H1 (cell line): ENCODE measurements around the gene ILF2. TPM values are rescaled to one million over a fixed set of nuclear protein-coding genes. Genes with fewer than 3 reads are reported as not detected.

ENCODE experiments used
- CTCF ChIA-PET: fragments of 300-600 bp; sonication (Branson Sonifier 250); formaldehyde crosslinking; loops from one replicate; lab custom pipeline; 2021; ENCODE audit not compliant: partially characterized antibody; lab: Charles Lee
- POLR2A ChIA-PET: fragments of 300-600 bp; sonication (Branson Sonifier 250); formaldehyde crosslinking; loops from one replicate; lab custom pipeline; 2021; ENCODE audit warnings: inconsistent platforms; ENCODE audit not compliant: partially characterized antibody; lab: Charles Lee
- DNase-seq, 2 experiments: peaks; one replicate each; pipeline versions ENCODE4 v3.0.0 to v3.0.0-alpha.2; 2010 to 2022; ENCODE audit warnings: low spot score in 2 of 2, low read depth in 1 of 2, mixed read lengths in 1 of 2
- FAIRE-seq: peaks from 2 replicates; lab custom pipeline; 2011; peaks lifted over from hg19 to GRCh38; lab: Jason Lieb, UNC
- H2AFZ ChIP-seq: 2 replicates; pipeline ENCODE4 v1.8.1; 2012; ENCODE audit warnings: low read length, inconsistent platforms
- H2AK5ac ChIP-seq: 2 replicates; pipeline ENCODE4 v1.6.1; 2013; ENCODE audit warnings: low read depth, low read length
- H2BK120ac ChIP-seq: replicated peaks from 2 replicates; pipeline ENCODE3; 2013; ENCODE audit warnings: low read depth, low read length, inconsistent platforms
- H2BK12ac ChIP-seq: 2 replicates; pipeline ENCODE4 v1.6.1; 2013; ENCODE audit warnings: low read depth, low read length
- H2BK15ac ChIP-seq: 2 replicates; pipeline ENCODE4 v1.6.1; 2013; ENCODE audit warnings: low read length
- H2BK20ac ChIP-seq: 2 replicates; pipeline ENCODE4 v1.6.1; 2013; ENCODE audit warnings: low read length
- H2BK5ac ChIP-seq: 2 replicates; pipeline ENCODE4 v1.6.1; 2013; ENCODE audit warnings: low read depth, low read length
- H3K14ac ChIP-seq: 2 replicates; pipeline ENCODE4 v1.6.1; 2013; ENCODE audit warnings: inconsistent platforms; ENCODE audit not compliant: insufficient read length
- H3K18ac ChIP-seq: 2 replicates; pipeline ENCODE4 v1.6.1; 2013; ENCODE audit warnings: low read length; ENCODE audit errors: extremely low read depth
- H3K23ac ChIP-seq: 2 replicates; pipeline ENCODE4 v1.6.1; 2013; ENCODE audit warnings: inconsistent platforms; ENCODE audit not compliant: insufficient read length
- H3K23me2 ChIP-seq: 2 replicates; pipeline ENCODE4 v1.6.1; 2013; ENCODE audit warnings: low read depth, low read length
- H3K27ac ChIP-seq: 2 replicates; pipeline ENCODE4 v1.6.1; 2011; ENCODE audit warnings: low read depth, low read length, inconsistent platforms
- H3K27me3 ChIP-seq, 4 experiments: replicated peaks in 1 of 4; 1 replicate in 1 of 4; 2 replicates in 3 of 4; pipeline versions ENCODE4 v1.6.1 to v1.8.1; 2011 to 2013; ENCODE audit warnings: low read length in 3 of 4, mild to moderate bottlenecking in 3 of 4, inconsistent platforms in 2 of 4, mixed read lengths in 2 of 4, moderate library complexity in 1 of 4; ENCODE audit not compliant: control insufficient read depth in 3 of 4, insufficient read depth in 3 of 4; ENCODE audit errors: extremely low read depth in 1 of 4
- H3K36me3 ChIP-seq, 4 experiments: 2 replicates each; pipeline versions ENCODE4 v1.6.1 to v1.8.1; 2011 to 2013; ENCODE audit warnings: mild to moderate bottlenecking in 4 of 4, low read length in 3 of 4, moderate library complexity in 2 of 4, control low read depth in 1 of 4, inconsistent platforms in 1 of 4; ENCODE audit not compliant: insufficient read depth in 4 of 4, control insufficient read depth in 2 of 4
- H3K4ac ChIP-seq: replicated peaks from 2 replicates; pipeline ENCODE3; 2013; ENCODE audit warnings: low read length, low read depth, mixed read lengths, inconsistent platforms; ENCODE audit not compliant: insufficient read length
- H3K4me1 ChIP-seq, 4 experiments: replicated peaks in 1 of 4; 1 replicate in 1 of 4; 2 replicates in 3 of 4; pipeline versions ENCODE4 v1.6.1 to v1.8.1; 2011 to 2013; ENCODE audit warnings: low read length in 3 of 4, inconsistent platforms in 2 of 4, mixed read lengths in 1 of 4; ENCODE audit not compliant: insufficient read depth in 4 of 4, control insufficient read depth in 3 of 4
- H3K4me2 ChIP-seq, 2 experiments: 2 replicates each; pipeline versions ENCODE4 v1.6.1 to v1.8.1; 2011 to 2013; ENCODE audit warnings: low read depth in 2 of 2, low read length in 2 of 2, control low read depth in 1 of 2, inconsistent platforms in 1 of 2, mild to moderate bottlenecking in 1 of 2; ENCODE audit not compliant: insufficient read depth in 1 of 2
- H3K4me3 ChIP-seq, 4 experiments: fragments of 200-600, 300-600 bp in 1 of 4; sonication (generic), shearing (Covaris generic), sonication (Bioruptor Twin) in 1 of 4; 2 replicates each; pipeline versions ENCODE4 v1.5.1 to v1.8.1; 2011 to 2016; ENCODE audit warnings: low read length in 4 of 4, low read depth in 3 of 4, control low read depth in 2 of 4, inconsistent platforms in 2 of 4, mild to moderate bottlenecking in 2 of 4, mixed read lengths in 1 of 4, moderate library complexity in 1 of 4; ENCODE audit not compliant: insufficient read depth in 2 of 4; ENCODE audit errors: extremely low read depth in 1 of 4
- H3K56ac ChIP-seq: replicated peaks from 2 replicates; pipeline ENCODE3; 2013; ENCODE audit warnings: low read depth, mild to moderate bottlenecking, mixed read lengths, low read length, inconsistent platforms; ENCODE audit not compliant: insufficient read length
- H3K79me1 ChIP-seq: 2 replicates; pipeline ENCODE4 v1.6.1; 2013; ENCODE audit warnings: low read depth, low read length, control low read depth
- H3K79me2 ChIP-seq, 2 experiments: 2 replicates each; pipeline versions ENCODE4 v1.6.1 to v1.8.1; 2012 to 2013; ENCODE audit warnings: low read length in 2 of 2, mild to moderate bottlenecking in 2 of 2, inconsistent platforms in 1 of 2; ENCODE audit not compliant: insufficient read depth in 2 of 2, control insufficient read depth in 1 of 2
- H3K9ac ChIP-seq, 4 experiments: replicated peaks in 1 of 4; 1 replicate in 1 of 4; 2 replicates in 3 of 4; pipeline versions ENCODE4 v1.6.1 to v1.8.1; 2011 to 2013; ENCODE audit warnings: low read depth in 3 of 4, low read length in 3 of 4, control low read depth in 2 of 4, mild to moderate bottlenecking in 2 of 4, moderate library complexity in 2 of 4, inconsistent platforms in 1 of 4; ENCODE audit errors: extremely low read depth in 1 of 4
- H3K9me3 ChIP-seq, 2 experiments: 2 replicates each; pipeline versions ENCODE4 v1.6.1 to v1.8.1; 2012 to 2013; ENCODE audit warnings: mild to moderate bottlenecking in 2 of 2, moderate library complexity in 2 of 2, control low read depth in 1 of 2, inconsistent platforms in 1 of 2, low read depth in 1 of 2, low read length in 1 of 2, mixed read lengths in 1 of 2; ENCODE audit not compliant: insufficient read depth in 2 of 2
- H4K20me1 ChIP-seq, 2 experiments: replicated peaks in 1 of 2; 2 replicates each; pipeline versions ENCODE3 to v1.8.1; 2011 to 2013; ENCODE audit warnings: inconsistent platforms in 2 of 2, low read length in 2 of 2, mild to moderate bottlenecking in 1 of 2; ENCODE audit not compliant: insufficient read depth in 2 of 2, control insufficient read depth in 1 of 2
- H4K5ac ChIP-seq: 2 replicates; pipeline ENCODE4 v1.6.1; 2013; ENCODE audit warnings: low read length, low read depth, mixed read lengths, inconsistent platforms; ENCODE audit not compliant: insufficient read length
- H4K8ac ChIP-seq: 2 replicates; pipeline ENCODE4 v1.8.0; 2013; ENCODE audit warnings: mild to moderate bottlenecking, moderate library complexity, low read length, inconsistent platforms; ENCODE audit not compliant: insufficient read depth; ENCODE audit errors: extremely low read depth
- H4K91ac ChIP-seq: replicated peaks from 2 replicates; pipeline ENCODE3; 2013; ENCODE audit warnings: low read length, mixed read lengths, inconsistent platforms; ENCODE audit not compliant: insufficient read length
- ASH2L ChIP-seq: fragments of 200-600, 300-600 bp; sonication (generic); IDR thresholded peaks from one replicate; pipeline ENCODE4 v1.7.1; 2017; ENCODE audit warnings: low read length
- CTBP2 ChIP-seq: IDR thresholded peaks from 2 replicates; pipeline ENCODE4 v1.7.0; 2011; ENCODE audit warnings: borderline replicate concordance, mild to moderate bottlenecking, moderate library complexity, mixed read lengths, low read length; ENCODE audit not compliant: insufficient read depth, insufficient read length
- NRF1 ChIP-seq: IDR thresholded peaks from 2 replicates; pipeline ENCODE4 v1.6.1; 2011; ENCODE audit warnings: mild to moderate bottlenecking, low read depth, low read length, improper control_type of control experiment
- WGBS, 2 experiments: shearing (Covaris generic) in 1 of 2; methylation state at CpG; one replicate each; pipeline versions ENCODE4 v1.1.6 to v1.1.7; 2013 to 2015; ENCODE audit warnings: low lambda C conversion rate in 2 of 2, mixed read lengths in 2 of 2, inconsistent platforms in 1 of 2, low coverage in 1 of 2, missing lambda C conversion rate in 1 of 2; ENCODE audit not compliant: insufficient replicate concordance in 2 of 2, insufficient coverage in 1 of 2, insufficient read length in 1 of 2; ENCODE audit errors: extremely low coverage in 1 of 2, missing lambda C conversion rate in 1 of 2; 5-methylcytosine and 5-hydroxymethylcytosine counted together
- polyA plus RNA-seq, 7 experiments: library from polyadenylated mRNA; depleted of rRNA in 3 of 7; stranded (reverse) in 5 of 7; unstranded in 2 of 7; fragments of >200 nt in 5 of 7; fragments of 200-250 nt in 2 of 7; gene quantifications; 1 replicate in 5 of 7; 2 replicates in 1 of 7; 4 replicates in 1 of 7; pipeline versions ENCODE4 v1.2.1 to v1.2.3, GENCODE V29; 2011 to 2013; ENCODE audit warnings: missing spikeins in 2 of 7, mixed read lengths in 2 of 7
- total RNA-seq: library from RNA; stranded (reverse); fragmentation: NEBNext Ultra II Directional; extraction: Animal tissue kit (Norgen Biotek cat#: 25700); gene quantifications from 2 replicates; pipeline ENCODE4 v1.2.1, GENCODE V29; 2021

The ILF2 gene
- total and polyA plus RNA-seq, 2 of the 8 experiments (the other 6 are each of a cell fraction or from before 2014, with no cell fraction given): 389 to 474 TPM

DNA sequence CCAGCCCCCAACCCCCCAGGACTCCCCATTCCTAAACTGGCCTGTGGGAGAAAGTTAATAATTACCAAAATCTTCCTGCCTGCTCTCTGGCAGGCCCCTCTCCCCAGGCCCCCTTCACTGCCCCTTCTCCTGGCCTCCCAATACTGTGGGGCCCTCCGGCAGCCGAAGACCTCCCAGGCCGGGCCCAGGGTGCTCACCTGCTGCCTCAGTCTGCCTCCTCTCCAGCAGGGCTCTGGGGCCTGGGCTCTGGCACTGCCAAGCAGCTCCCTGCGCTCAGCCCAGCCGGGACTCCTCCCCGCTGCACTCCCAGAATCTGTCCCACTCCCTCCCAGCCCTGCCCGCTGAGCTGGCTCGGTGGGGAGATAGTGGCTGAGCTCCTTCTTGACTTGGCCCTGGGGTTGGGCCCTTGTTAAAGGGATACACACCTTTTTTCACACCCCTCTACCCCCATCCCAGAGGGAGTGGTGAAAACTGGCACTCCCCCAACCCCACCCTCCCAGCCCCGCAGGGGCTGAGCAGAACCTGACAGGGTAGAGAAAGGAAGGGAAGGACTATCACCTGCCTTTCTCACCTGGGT, 58.0 kb downstream of the ILF2 start, which contains the start of gene S100A16:
S100A16 (minus strand) TSS at position 383 of the 577 bp plus-strand sequence. CDS start 4,986 bp downstream, outside the sequence.
- Histone ChIP-seq H4K5ac (no peak within 1 kb of the TSS), H3K79me2 (no peaks in the 10 kb centered on the region), H3K23ac (no peak within 1 kb of the TSS), H2AK5ac (no peak within 1 kb of the TSS), H2AFZ (peak within 1 kb of the TSS; percentile 49; the same call in 1 of the 2 replicates), H2BK5ac (peak within 1 kb of the TSS; percentile 79; the same call in 1 of the 2 replicates), H3K27me3 (no peaks in the 10 kb centered on the region; a peak in 1 of 7 replicates), H4K8ac (peak within 1 kb of the TSS; percentile 75; the same call in 1 of the 2 replicates), H2BK15ac (peak within 1 kb of the TSS; percentile 96; the same call in 1 of the 2 replicates), H3K4ac (no peak within 1 kb of the TSS), H3K9ac (no peak within 1 kb of the TSS), H3K4me2 (peak within 1 kb of the TSS; percentile 59 to 77), H3K14ac (no peak within 1 kb of the TSS), H3K27ac (no peak within 1 kb of the TSS), H3K56ac (no peak within 1 kb of the TSS), H3K36me3 (no peaks in the 10 kb centered on the region), H3K18ac (peak within 1 kb of the TSS; percentile 75), H2BK12ac (peak within 1 kb of the TSS; percentile 84; the same call in 1 of the 2 replicates), H4K20me1 (no peaks in the 10 kb centered on the region), H3K4me1 (peaks cover 0 to 35% (median 25%) of the 10 kb centered on the region in 4 experiments; a peak in 6 of 7 replicates), H2BK20ac (peak within 1 kb of the TSS; percentile 48; the same call in 1 of the 2 replicates), H3K4me3 (peak within 1 kb of the TSS in 2 of 4 experiments; percentile 10 to 51; a peak in 6 of 8 replicates), H2BK120ac (no peak within 1 kb of the TSS), H3K9me3 (no peaks in the 10 kb centered on the region), H3K23me2 (peaks cover 3% of the 10 kb centered on the region), H3K79me1 (no peaks in the 10 kb centered on the region), H4K91ac (peak within 1 kb of the TSS; percentile 64)
- TF ChIP-seq CTBP2: peak; percentile 85
- TF ChIP-seq NRF1: no peak
- TF ChIP-seq ASH2L: no peak
- POLR2A ChIA-PET: interaction anchor here (1.0 to 15.3 kb wide), 11 partner anchors 14 to 378 kb away, joined by 3 to 261 read pairs (median 4); partner anchors contain the start of genes CHTOP, RPS27, S100A1 and S100A13
- DNase-seq (peak in 1 of 2 experiments; percentile 75), FAIRE-seq (no peak)
- CTCF ChIA-PET: interaction anchor here (1.4 to 15.9 kb wide), 8 partner anchors 10 to 102 kb away, joined by 4 to 224 read pairs (median 50); partner anchors contain the start of genes S100A1, S100A13 and S100A6
- WGBS, 2 experiments: 20% methylated on average over 7 of the region's 9 CpGs; no CpG with 5 or more reads in 1 of the 2 experiments
